Left renal cortex interstitium (tissue), 4 donors: ENCODE measurements around the gene VEGFA. TPM values are rescaled to one million over a fixed set of nuclear protein-coding genes. Genes with fewer than 3 reads are reported as not detected.

ENCODE experiments used
- DNase-seq, 4 donors: peaks; one replicate each; pipeline ENCODE4 v3.0.0-alpha.2; 2013; ENCODE audit warnings: low read depth in 4 of 4, low spot score in 2 of 4, missing footprints in 1 of 4
- polyA plus RNA-seq, 4 donors: library from polyadenylated mRNA; unstranded; fragments of 120-200 nt; gene quantifications; one replicate each; pipeline ENCODE4 v1.2.1, GENCODE V29; 2013; ENCODE audit not compliant: insufficient read length in 4 of 4

VEGFA gene
- polyA plus RNA-seq, 4 donors = 222 to 402 (median 302) TPM

DNA sequence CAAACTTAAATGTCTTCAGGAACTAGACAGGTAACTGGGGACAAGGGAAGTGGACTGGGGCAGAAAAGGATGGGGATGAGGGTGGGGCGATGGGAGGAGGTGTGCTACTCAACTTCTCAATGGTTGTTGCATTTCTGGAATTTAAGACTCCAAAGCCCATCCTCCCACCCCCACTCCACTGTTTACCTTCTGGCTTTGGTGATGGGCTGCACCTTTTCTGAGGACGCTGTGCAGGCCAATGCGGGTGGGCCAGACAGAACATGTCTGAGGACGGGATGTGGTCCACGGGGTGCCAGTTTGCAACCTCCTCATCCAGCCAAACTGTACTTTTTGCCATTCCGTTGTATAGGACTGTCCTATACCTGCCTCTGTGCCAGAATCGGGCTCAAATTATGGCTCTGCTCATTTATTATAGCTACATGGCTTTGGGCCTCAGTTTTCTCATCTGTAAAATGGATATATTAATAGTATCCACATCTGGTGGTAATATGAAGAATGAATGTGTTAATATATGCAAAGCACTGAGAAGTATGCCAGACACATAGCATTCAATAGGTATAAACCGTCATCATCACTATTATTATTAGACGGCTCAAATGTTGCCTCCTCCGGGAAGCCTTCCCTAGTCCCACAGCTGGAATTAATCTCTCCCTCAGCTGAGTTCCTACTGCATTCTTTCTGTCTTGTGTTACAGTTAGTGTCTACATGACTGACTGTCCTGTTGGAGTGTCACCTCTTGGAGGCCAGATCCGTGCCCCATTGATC is 31.0 kb upstream of the VEGFA start:
- no peak for DNase-seq

DNA sequence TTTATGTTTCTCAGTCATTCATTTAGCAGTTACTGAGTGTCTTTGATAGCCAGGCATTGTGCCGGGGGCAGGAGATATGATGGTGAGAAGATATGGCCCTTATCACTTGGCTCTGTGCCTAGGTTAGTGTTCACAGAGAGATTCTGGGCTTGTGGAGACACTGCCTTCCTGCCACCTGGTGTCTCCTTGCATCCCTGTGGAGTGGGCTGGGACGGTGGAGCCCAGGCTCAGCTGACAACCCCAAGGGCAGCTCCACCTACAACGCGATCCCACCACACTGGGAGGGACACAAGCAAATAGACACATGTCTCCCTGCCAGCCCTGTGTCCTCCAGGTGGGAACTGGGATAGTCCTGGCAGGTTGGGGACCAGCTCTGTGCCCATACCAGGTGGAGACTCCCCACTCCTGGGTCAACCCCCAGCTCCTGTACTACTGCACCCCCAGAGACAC is 30.3 kb upstream of the VEGFA start:
- no peak for DNase-seq

DNA sequence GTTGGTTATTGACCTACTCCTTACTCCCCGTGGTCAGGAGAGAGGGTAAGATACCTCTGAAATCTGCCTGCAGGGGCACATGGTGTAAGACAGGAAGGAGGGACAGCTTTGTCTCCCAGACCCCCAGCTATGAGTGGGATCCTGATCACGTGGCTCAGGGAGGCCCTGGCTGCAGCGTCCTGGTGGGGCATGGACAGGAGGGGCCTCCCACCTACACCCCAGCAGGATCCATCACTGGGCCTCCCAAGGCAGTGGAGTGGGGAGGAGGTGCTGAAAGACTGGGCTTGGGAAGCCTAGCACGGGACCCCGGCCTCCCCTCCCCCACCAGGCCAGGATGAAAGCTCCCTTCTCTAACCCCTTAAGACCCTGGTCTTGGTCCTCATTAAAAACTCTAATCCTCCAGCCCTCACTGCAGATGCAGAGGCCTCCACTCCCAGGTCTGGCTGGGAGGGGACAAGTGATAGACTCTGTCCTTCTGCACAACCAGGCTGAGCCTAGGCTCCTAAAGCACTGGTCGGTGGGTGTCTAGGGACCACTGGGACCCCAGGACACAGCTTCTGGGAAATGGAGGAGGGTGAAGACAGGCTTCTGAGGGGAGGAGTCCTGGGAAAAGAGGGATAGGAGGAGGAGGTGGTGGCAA is 29.6 kb upstream of the VEGFA start:
- DNase-seq = no peak

DNA sequence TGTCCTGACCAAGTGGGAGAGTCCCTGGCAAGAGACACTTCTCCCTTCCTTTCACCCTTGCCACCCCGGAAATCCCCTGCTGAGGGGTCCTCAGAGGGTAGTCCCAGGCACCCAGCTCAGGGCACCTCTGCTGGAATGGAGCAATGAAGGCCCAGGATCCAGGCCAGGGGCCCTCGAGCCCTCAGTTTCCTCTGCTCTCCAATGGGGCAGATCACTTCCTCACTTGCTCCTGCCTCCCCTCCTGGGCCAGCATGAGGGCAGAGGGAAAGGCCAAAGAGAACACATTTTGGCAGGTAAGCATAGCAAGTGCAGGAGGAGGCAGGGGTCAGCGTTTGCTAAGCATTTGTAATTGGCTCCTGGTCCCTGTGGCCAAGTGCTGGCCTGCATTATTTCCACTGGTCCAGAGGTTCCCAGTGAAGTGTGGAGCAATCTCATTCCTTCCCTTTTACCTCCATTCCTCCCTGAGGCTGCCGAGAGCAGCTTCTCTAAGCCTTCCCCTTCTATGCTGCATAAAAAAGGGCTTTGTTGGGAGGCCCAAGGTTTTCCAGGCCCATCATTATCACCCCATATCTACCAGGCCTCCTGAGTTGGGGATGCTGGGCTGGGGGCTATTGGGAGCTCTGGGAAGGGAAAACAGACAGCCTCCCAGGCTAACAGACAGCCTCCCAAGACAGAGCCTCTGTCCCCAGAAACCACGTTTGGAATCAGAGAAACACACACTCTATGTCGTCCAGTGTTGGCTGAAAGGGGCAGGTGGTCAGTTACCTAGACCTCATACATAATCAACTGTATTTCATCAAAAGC is 28.8 kb upstream of the VEGFA start:
- no peak for DNase-seq

DNA sequence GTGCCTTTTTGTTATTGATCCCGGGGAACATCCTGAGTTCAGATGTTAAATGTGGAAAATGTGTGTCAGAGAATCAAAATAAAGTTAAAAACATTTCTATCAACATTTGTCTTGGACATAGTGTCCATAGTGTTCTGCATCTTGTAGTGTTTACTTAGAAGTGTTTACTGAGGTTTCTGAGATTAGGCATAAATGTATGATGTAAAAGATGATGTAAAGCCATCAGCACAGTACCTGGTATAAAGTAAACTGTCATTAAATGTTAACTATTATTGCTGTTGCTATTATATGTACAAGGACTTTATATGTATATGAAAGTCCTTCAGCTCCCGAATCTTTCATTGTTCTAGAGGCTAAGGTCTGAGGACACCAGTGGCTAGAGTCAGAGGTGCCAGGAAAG is 28.2 kb upstream of the VEGFA start:
- DNase-seq = no peak

DNA sequence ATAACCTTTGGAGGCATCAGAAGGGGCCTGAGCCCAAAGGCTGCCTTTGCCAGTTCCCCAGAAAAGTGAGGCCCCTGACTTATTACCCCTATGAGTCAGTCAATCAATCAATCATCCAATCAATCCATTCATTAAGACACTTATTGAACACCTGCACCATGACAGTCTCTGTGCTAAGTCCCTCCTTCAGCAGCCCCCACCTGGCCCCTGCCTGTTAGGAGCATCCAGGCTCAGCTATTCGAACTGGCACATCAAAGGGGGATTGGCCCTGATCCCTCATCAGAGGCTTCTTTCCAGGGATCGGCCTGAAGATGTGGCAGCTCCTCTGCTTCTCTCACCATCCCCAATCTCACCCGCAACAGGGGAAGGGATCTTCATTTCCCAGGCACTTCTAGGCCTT is 27.7 kb upstream of the VEGFA start:
- DNase-seq = no peak

DNA sequence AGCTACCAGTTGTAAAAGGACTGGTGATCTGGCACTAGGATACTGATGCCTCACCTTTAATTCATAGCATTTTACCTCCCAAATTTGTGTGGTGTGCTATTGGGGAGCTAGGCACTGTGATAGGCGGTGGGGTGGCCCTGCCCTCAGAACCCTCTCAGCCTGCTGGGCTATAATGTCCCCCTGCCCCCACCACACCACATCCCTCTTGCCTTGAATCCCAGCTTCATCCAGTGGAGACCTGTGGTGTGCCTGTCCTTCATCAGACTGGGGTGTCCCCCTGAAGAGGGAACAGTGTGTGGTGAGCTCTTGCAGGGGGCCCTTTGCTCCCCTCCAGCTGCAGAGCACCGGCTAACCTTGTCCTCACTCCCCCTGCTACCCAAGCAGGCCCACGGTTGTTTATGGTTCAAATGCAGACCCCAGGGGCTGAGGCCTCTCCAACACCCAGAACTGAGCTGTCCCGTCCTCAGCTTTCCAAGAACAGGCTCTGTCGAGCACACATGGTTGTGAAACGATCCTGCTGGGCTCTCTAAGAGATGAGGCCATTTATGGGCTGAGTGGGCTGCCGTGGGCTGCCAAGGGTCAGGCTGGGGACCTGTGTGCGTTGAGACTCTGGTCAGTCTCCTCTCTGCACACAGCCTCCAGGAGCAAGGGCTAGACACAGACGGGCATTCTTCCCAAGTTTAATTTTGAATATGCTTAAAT is 26.9 kb upstream of the VEGFA start:
- no peak for DNase-seq

DNA sequence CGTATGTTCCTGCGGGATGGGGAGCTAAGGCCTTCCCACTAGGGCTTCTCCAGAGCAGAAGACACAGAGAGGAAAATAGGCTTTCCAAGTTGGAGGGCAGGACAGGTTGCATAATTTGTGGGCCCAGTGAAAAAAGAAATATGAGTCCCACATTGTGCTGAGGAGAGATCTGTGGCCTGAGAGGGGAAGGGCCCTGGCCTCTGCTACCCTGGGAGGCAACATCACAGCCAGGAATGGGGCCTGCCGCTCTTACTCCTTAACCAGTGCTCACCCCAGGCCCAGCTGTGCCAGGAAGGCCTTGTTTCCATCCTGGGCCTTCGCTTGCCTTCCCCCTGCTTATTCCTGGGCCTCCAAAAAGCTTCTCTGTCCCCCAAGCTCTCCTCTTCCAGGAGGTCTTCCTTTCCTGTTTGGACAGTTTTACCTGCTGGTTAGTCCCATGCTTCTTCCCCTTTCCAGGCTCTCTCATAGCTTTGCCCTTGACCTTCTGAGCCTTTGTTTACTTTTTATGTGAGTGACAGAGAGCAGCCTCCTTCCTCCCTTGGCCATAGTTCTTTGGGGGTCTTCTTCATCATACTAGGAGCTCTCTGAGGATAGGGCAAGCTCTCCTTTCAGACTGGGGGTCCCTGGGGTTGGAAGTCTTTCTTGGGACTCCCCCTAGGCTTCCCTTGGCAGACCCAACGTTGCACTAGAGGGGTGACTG is 26.2 kb upstream of the VEGFA start:
- no peak for DNase-seq

DNA sequence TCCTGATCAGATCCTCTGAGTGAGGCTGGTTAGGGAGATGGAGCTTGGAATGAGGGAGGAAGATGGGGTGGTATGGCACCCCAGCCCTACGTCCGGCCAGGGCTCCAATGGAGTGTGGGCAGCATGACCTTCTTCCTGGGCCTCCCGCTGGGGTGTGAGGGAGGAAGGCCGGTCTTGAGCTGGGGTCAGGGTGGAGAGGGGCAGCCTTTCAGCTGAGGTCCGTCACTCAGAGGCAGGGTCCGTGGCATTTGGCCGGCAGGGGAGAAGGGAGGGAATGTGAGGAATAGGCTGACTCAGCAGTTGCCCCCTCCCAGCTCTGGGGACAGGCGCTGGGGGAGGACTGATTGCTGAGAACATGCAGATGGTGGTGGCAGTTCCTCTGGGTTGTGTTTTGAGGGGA is 25.5 kb upstream of the VEGFA start:
- no peak for DNase-seq

DNA sequence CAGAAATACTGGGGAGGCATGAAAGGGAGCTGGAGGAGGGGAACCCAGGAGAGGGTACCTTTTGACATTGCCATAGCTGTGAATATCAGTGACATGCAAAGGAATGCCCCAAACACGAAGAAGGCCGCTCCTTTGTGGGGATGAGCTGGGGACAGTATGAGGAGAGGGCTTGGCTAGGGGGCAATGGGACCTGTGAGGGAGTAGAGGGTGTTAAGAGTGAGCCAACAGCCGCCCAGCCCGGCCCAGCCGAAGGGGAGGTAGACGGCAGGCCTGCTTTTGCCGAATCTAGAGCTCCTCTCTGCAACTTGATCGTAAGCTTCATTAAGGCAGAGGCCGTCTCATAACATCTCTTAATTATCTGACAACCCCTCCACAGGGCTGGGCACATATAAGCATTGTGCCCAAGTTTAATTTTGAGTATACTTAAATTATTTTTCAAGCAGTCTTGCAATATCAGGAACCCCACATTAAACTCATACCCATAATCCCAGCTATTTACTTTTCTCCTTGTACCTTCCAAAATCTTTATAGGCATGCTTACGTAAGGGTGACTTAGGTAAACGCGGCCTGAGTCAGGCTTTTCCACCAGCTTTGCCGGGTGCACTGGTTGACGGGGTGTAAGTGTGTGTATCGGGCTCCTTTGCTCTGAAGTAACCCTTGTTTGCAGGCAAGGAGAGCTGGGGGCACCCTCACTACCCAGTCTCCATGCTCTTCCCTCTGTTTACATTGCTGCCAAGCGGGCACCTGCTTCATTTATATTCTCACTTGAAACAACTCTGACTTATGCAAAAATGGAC is 24.9 kb upstream of the VEGFA start:
- DNase-seq = no peak

DNA sequence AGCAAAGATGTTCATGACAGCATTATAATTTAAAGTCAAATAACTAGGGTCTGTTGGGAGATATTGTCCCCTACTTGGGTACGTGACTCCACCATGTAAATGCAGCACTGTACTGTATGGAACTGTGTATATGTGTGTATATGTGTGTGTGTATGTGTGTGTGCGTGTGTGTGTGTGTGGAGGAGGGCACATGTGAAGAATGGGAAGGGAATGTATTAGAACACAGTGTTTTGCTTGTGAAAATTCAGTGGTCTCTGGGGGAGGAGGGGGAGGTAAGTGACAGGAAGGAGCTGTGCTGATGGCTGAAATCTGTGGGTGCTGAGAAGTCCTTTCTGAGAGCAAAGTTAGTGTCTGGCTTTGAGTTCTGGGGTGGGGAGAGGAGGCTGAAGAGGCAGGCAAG is 23.9 kb upstream of the VEGFA start:
- DNase-seq = no peak

DNA sequence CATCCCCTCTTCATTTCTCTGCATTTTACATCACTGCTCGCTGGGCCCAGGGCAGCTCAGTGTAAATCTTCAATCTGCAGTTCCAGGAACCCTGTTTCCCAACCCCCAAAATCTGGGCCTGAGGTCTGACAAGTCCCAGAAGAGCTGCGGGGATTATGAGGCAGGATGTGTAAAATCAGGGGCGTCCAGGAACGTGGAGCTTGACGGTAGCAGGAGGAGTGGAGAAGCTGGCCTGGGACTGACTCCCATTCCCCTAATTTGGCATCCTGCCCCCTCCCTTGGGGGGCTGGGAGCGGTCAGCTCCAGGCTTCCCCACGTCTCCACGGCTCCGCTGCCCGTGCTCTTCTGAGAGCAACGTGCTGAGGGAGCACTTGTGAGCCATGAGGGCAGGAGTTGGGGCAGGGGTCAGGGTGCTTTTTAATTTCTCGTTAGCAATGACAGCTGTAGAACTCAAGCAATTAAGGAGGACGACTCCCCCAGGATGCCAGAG is 23.4 kb upstream of the VEGFA start:
- no peak for DNase-seq

DNA sequence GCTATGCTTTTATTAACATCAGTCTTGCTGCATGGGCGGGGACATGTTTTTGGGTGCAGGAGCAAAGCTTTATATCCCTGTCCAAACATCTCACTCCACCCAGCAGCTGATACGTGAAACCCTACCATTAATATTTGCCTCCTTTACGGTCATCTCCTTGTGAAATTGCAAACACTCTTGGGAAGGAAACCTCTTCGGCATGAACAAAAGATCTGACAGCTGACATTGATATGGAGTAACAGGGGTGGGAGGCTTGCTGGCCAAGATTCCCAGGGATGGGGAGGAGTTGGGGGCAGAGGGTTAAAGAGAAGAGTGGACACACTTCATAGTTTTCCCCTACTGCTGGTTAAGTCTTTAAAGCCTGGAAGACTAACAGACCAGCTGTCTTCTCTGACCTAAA is 22.2 kb upstream of the VEGFA start:
- no peak for DNase-seq

DNA sequence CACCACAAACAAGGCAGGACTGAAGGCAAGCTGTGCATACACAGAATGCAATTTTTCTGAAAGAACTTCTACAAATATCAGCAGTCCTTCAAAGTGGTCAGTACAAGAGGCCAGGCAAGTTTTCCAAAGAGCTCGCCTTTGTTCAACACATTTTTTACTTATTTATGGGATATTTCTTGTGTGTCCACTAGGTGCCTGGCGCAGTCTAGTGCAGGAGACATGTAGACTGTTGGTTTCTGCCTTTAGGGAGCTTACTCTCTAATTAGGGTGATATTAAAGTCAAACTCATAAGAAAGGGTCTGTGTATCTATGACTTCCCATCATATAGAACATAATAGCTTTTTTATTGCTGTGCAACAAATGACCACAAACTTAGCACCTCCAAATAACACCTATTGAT is 21.2 kb upstream of the VEGFA start:
- DNase-seq = no peak

DNA sequence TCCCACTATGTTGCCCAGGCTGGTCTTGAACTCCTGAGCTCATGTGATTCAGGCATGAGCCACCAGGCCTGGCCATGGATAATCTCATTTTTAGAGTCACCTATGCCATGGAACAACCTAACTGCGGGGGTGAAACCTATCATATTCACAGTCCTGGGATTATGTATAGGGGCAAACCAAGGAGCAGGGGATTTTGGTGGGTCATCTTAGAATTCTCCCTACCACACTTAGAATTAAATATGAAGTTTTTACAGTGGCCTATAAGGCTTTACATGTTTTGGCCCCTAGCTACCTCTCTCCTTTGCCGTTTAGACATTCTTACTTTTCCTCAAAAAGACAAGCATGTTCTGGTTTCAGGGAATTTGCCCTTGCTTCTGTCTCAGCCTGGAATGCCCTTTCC is 20.6 kb upstream of the VEGFA start:
- no peak for DNase-seq

DNA sequence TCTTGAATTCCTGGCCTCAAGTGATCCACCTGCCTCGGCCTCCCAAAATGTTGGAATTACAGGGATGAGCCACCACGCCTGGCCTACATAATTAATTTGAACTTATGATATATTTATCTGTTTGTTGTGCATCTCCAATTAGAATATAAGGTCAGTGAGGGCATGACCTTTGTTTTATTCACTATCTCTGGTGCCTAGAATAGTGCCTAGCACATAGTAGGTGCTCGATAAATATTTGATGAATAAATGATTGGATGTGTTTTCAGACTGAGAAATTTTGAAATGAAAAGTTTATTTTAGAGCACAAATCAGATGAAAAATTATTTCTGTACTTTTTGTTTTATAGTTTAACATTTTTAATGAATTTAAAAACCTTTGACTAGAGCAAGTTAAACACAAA is 19.4 kb upstream of the VEGFA start:
- no peak for DNase-seq

DNA sequence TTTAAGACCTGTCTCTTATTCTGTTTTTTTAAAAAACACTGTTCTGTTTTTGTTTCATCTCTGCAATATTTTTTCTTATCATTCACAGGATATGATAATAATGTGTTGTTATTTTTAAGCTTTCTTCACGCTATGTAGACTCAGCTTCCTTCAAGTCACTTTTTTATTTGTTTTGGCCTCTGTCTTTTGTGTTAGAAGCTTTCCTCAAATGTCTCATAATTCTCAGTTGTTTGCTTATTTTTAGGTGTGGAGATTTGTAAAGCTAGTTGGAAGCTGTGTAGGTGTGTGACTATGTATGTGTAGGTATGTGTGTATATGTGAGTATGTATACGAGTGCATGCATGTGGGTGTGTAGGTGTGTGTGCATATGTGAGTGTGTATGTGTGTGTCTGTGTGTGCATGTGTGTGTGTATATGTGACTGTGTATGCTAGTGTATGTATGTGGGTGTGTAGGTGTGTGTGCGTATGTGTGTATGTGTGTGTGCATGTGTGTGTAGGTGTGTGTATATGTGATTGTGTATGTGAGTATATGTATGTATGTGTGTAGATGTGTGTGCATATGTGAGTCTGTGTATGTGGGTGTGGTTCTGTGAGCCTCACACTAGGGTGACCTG is 16.3 kb upstream of the VEGFA start:
- no peak for DNase-seq

DNA sequence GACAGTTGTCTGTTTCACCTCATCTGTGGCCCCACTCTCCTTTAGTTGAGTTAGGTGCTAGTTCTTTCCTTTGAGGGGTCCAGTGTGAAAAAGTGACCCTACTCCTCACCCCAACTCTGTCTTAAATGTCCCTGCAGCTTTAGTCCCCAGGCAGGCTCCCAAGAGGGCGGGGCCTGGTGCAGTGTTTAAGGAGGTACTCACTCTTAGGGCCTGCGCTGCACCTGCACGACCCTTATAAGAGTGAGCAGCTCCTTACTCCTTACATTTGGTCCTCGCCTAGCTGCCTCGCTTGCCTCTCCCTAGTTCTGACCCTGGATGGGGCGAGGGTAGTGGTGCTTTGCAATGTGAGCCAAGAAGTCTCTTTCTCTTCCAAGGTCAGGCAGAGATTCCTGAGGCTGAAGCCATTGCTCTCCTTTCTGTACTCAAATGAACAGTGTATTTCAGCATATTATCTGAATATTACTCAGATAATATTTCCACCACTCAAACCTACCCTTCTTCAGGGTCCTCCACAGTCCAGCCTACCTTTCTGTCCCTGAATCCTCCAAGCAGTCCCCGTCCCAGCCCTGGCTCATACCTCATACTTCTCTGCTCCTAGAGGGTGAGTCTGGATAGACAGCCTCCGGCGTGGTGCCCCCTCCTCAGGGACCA is 11.9 kb upstream of the VEGFA start:
- no peak for DNase-seq
